GM15510 (cell line): Measurements from ENCODE around the gene CYP20A1.

Source experiments
- POLR2A ChIP-seq: IDR thresholded peaks from 3 replicates; pipeline ENCODE4 v1.6.1; 2011; ENCODE audit warnings: borderline replicate concordance; ENCODE audit not compliant: insufficient read length; ENCODE audit errors: extremely low read depth

CYP20A1 gene

GRCh38 chr2:203238704-203239526, at the start of gene CYP20A1:
Gene CYP20A1, plus strand, starts transcription at chr2:203239018. Its CDS starts 45 bp downstream, at chr2:203239063.
- peak; percentile 97 for TF ChIP-seq POLR2A

GRCh38 chr2:203191961-203192360, 46.9 kb upstream of the CYP20A1 start:
- no peak for TF ChIP-seq POLR2A

GRCh38 chr2:203195331-203196036, 43.3 kb upstream of the CYP20A1 start:
- TF ChIP-seq POLR2A = no peak

GRCh38 chr2:203200866-203201265, 38.0 kb upstream of the CYP20A1 start:
- TF ChIP-seq POLR2A = no peak

GRCh38 chr2:203201426-203201825, 37.4 kb upstream of the CYP20A1 start:
- no peak for TF ChIP-seq POLR2A

GRCh38 chr2:203209538-203209937, 29.3 kb upstream of the CYP20A1 start:
- no peak for TF ChIP-seq POLR2A

- no peak for TF ChIP-seq POLR2A
Measured at GRCh38 chr2:203225423-203226039, 13.3 kb upstream of the CYP20A1 start.

GRCh38 chr2:203237346-203238238, 1.2 kb upstream of the CYP20A1 start:
- TF ChIP-seq POLR2A = no peak

GRCh38 chr2:203238292-203238703, 520 bp upstream of the CYP20A1 start:
- TF ChIP-seq POLR2A = no peak

GRCh38 chr2:203240491-203240890, 1.7 kb downstream of the CYP20A1 start:
- no peak for TF ChIP-seq POLR2A

GRCh38 chr2:203242518-203242917, 3.7 kb downstream of the CYP20A1 start:
- no peak for TF ChIP-seq POLR2A

- no peak for TF ChIP-seq POLR2A
Measured at GRCh38 chr2:203246646-203247045, 7.8 kb downstream of the CYP20A1 start.

- no peak for TF ChIP-seq POLR2A
Measured at GRCh38 chr2:203252818-203253217, 14.0 kb downstream of the CYP20A1 start.
